Measurements from ENCODE around the gene TFEB.

DNA sequence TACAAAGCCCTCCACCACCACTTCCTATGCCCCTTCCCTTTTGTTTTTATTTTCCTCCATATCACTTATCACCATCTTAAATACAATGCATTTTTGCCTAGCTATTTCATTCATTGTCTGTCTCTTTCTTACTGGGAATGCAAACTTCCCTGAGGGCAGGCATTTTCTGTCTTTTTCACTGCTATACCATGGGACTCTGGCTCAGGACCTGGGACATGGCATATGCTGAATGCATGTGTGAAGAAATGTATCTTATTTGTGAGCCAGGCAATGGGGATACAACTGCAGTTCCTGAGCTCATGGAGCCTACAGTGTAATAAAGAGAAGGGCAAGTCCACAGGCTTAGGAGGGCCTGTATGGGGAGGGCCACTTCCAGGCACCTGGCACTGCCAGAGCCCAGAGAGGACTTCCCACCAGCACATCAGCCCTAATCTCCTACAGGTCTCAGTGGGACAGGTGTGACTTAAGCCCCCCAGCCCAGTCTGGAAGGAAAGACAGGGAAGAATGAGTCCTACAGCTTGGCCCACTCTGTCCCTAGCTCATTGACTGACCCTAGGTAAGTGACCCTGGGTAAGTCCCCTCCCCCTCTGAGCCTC lies 43.2 kb downstream of the TFEB start:
- TF ChIP-seq CTCF (IDR thresholded peaks at IDR 0.05) (no peak), POLR2AphosphoS5 (IDR thresholded peaks at IDR 0.05) (no peak)
